HG03378 (cell line): ENCODE data around the gene OTX2.

Source experiments
- ATAC-seq: cut with Tn5 transposase; IDR thresholded peaks from one replicate; pipeline ENCODE4 v1.9.1; 2021; ENCODE audit warnings: mild to moderate bottlenecking, moderate library complexity; ENCODE audit not compliant: unreplicated experiment

The OTX2 gene

DNA sequence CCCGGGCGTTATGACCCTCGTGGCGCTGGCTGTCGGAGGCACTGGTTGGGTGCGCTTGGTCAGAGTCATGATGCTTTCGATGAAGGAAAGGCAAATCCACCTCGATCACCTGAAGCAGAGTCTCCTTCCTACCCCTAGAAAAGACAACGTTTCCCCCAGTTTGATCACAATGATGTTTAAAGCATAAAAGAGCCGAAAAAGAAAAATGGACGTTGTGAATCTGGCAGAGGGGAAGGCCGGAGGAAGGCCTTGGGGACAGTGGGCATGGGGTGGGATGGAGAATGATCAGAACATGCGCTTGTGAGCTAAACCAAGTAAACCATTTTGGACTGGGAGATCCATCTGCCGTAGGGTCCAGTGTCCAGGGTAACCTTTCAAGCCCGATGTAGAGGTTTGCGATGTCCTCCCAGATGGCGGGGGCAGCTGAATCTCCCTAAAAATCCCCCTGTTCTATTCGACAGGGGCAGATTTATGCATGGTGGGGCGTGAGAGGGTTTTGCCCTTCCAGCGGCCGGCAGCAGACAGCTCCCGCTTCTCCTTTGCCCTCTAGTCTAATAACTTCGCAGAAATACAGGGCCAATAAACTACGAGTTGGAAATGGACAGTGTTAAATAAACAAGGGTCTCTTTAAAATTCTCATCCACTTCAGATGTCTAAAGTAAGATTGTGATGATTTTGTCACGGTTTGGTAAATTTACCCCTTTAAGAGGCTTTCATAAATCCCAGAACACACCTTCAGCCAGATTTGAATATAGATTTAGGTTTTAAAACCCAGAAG lies 2.3 kb upstream of the OTX2 start:
- ATAC-seq, result no peak

DNA sequence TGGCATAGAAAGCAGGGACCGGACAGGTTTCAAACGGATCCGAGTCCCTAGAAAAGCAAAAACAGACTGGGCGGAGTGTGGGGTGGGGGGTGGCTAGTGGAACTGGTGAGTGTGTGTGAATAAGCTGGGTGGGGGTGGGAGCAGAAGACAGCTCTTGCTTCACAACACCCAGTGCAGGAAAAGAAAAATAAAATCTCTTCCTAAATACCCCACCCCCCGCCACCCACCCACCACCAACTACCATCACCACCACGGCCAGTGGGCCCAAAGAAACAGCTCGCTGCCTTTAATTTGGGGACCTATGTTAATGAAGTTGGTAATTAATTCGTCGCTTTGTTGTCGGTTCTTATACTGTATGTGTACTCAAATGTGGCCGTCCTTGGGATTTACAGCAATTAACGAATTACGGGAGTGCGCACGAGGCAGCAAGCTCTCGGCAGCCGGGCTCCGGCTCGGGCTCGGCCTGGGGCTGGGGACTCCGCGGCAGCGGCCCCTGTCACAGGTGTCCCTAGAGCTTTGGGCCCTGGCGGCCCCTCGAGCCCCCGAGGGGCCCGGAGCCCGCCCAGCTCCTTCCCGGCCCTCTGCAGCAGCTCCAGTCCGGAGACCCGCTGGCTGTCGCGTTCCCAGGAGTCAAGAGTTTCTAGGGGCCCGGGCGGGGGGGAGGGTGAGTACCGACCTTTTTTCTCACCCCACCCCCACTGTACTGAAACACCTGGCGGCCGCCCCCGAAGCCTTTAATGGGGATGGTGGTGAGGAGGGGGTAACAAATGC lies 1.5 kb upstream of the OTX2 start:
- ATAC-seq, result no peak

DNA sequence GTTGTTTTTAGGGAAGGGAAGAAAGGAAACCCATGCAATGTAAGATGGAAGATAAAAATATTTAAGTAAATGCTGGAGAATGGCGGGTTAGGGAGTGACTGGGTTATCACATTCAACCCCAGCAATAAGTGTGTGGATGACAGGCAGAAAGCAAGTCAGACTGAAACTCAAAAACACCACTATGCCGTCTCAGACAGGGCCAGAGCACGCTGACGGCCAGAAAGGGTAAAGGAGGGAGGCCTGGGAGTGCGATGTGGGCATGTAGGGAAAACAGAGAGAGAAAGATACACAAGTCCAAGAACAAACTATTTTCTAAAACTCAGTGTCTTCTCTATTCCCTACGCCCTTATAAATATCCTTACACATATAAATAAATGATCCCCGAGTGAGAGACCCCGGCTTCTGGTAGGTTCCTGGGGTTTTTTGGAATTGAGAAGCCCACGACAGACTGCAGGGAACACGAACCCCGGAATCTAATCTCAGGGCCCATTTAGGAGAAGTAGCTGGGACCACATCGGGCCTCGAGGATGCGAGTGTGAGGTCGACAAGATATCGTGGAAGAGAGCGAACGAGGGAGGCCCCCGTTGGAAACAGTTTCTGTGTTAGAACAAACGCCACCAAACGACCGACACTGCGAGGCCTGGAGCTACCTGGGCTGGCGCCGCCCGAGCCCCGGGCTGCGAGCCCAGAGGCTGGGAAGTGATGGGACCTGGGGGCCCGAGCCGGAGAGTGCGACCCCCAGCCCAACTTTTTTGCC lies 735 bp upstream of the OTX2 start:
- no peak for ATAC-seq

DNA sequence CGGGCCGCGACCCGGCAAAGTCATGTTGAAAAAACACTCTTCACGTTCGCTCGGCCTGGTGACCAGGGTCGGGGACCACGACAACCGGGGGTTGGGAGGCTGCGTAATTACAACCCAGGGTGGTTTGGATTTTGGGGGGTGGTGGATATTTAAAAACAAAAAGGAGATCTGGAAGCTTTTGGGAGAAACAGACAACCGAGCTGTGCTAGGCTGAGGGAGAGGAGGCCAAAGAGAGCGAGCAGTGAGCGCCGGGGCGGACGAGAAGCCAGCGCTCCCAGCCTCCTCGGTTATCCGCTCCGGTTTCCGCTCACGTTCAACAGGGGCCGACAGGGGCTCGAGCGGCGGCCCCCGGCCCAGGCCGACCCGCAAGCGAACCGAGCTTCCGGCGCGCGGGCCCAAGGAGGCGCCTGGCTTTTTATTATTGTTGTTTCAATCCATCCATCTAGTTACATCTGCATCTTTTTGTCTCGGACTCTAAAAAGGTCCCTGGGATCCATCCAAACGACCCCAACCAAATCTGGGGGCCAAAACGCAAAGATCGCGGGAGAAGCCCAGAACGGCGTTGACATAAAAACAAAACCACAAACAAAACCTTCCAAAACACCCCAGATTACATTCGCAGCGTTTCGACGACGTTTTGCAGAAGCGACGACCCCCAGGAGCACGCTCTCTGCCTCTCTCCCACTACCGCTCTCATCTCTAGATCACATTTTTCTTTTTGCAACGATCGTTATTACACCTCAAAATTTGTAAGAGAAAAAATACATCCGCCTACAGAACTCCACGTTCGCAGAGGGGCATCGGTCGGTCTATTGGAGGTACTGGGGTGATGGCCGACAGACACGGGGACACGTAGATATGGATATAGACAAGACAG lies 771 bp downstream of the OTX2 start:
- no peak for ATAC-seq

DNA sequence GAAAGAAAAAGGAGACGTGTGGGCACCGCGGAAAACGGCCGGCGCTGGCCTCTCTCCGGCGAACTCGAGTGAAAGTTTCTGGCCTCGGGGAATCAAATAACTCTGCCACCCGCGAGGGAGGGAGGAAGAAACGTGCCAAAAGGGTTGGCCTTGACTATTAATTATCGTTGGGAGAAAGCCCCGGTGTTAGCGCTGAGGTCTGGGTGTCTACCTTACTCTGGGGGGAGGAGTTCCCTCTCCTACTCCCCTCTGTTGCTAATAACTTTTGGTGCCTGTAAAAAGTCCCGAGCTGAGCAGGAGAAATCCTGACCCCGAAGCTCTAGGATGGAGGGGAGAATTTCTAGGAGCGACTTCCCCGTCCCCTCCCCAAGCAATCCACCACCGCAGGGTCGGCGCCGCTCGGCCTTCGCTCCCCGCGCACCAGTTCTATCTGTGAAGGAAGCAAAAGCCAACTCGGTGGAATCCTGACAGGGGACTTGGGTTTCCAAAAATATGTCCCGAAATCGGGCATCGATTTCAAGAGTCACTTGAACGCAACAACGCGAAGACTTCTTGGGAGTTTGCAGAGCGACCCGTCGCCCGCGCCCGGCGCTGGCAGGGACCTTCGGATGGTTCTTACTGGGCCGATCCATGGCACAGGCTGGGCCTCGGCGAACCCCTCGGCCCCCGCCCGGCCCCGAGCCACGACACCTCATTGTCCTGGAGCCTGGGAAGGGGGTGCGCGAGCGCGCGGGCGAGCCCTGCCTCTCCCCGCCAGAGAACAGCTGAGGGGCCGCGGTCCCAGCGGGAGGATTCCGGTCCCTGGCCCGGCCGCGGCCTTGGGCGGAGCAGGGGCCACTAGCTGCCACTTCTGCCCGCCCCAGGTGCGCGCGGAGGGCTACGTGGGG lies 1.7 kb downstream of the OTX2 start:
- ATAC-seq, result no peak

DNA sequence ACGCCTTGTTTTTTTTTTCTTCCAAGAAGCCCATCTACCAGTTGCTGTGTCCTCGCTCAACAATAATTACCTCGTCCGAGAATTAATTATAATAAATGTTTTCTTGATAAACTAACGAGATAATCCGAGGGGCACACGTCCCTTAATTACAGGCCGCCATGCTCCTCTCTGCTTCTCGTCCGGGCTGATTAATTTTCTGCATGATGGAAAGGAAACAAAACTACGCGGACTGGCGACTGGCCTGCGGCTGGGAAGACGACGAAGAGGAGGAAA lies 2.2 kb downstream of the OTX2 start:
- ATAC-seq, result no peak

DNA sequence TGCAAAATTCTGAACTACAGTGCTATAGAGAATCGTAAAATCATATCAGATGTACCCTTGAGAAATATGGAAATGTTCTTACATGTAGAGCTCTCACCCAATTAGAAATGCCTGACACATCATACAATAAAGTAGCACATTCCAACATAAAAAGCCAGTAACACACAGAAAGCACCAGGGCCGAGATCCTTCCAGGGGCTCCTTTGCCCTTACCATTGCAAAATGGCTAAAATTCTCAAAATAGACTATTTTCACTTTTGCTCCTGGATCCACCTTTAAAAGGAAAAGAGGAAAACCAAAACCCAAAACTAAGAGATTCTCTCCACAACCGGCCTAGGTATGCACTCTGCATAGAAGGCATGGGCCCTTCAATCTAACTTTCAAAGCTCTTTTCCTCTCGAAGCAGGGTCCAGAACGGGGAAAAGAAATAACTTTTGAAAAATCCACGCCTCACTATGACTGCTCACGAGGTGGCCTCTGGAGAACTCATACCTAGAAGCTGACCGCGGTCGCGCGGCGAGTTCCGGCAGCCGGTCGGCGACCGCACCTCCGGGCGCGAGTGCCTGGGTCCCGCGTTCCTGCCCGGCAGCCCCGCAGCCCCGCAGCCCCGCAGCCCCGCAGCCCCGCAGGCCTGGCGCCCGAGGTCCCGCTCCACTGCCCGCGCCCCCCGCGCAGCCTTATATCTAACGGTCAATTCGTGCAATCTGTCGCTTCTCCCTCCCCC lies 2.7 kb downstream of the OTX2 start:
- ATAC-seq, result no peak

DNA sequence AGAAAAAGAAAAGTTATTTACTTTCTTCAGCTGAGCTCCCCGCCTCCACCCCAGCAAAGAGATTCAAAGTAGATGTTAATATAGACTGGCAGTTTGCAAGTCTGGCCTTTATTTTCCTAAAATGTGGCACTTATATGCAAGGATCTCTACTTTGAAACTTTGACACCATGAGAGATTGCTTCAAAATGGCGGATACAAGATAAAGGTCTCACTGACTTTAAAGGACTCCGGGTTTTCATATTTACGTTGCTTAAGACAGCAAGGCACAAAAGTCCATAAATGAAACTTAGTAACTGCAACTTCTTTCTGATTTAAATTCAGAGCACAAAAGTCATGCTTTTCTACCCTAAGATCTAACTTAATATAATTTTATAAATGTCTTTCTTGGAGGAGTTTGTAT lies 3.5 kb downstream of the OTX2 start:
- ATAC-seq, result no peak

DNA sequence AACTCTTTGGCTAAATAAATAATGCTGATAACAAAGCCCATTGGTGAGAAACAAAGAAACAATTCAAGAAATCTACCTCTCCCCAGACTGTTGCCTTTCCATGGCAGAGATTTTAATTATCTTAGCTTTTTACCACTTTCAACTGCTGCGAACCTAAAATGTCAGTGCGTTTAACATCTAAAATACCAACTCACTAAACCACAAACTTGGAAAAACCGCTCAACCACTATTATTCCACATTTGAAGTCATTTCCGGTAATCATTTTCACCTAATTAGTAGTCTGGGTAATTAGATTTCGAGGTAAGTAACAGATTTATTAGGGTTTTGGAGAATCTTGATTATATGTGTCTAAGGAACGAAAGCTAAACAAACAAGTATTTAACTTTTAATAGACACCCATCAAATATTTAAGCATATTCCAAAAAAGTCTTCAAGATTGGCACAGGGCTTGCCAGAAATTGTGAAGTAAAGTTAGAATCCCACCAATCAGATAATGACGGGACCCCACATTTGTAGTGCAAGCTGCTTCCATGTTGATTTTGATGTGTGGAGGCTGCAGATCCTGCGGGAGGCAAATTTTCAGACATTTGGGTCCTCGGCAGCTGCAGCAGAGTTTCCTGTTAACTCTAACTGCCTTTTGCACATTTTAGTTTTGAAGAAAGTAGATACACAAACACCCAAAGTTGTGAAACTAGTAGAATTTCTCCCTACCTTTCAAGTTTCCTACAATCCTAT lies 4.1 kb downstream of the OTX2 start:
- no peak for ATAC-seq

DNA sequence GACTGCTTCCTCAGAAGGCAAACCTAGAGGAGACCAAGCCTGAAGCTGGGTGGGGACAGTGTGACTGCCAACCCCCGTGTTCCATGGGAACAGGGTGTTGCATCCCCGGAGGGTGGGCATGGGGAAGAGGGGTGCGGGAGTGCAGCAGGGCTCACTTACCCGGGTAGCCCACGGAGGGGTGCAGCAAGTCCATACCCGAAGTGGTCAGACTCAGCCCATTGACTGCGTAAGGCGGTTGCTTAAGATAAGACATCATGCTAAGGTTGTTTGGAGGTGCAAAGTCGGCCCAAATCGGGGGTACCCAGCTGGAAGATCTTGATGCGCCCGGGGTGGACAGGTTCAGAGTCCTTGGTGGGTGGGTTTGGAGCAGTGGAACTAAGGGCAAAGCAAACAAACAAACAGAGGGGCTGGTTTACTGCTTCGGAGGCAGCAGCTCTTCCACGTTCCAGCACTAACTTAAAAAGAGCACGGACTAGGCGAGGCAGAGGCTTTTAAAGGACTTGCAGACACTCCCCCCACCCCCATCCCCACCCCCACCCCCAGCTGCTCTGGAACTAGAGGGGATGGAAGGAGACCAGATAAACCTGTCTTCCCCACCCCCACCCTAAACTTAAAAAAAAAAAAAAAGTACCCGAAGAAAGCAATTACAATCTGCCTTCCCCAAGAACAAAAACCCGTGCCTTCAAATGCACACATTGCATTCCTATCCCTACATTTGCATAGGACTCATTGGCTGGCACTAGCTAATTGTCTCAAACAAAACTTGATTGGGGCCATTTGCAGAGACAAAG lies 4.9 kb downstream of the OTX2 start:
- no peak for ATAC-seq

DNA sequence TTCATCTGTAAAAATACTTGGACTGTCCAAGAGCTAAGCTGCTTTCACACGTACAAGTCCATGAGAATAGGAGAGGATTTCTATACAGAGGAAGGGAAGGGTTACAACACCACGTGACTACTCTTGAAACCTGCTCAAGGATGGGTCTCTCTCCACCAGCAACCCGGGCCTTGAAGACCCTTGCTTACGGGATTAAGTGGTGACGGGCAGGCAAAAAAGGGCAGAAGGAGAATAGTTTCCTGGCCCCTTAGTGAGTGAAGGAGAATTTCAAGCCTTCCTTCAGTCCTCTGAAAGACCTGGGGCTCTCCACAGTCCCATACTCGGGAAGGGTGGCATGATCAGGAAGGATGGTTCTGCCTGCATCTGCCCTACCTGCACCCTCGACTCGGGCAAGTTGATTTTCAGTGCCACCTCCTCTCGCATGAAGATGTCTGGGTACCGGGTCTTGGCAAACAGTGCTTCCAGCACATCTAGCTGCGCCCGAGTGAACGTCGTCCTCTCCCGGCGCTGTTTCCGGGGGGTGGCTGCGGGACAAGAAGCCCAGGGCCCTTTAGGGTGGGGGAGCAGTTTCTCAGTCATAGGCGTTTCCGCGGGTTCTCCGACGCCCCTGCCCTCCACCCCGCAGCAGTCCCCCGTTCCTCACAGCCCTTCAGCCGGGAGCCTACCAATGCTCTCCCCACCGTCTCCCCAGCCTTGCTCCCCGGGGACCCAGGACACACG lies 6.3 kb downstream of the OTX2 start:
- ATAC-seq, result no peak

DNA sequence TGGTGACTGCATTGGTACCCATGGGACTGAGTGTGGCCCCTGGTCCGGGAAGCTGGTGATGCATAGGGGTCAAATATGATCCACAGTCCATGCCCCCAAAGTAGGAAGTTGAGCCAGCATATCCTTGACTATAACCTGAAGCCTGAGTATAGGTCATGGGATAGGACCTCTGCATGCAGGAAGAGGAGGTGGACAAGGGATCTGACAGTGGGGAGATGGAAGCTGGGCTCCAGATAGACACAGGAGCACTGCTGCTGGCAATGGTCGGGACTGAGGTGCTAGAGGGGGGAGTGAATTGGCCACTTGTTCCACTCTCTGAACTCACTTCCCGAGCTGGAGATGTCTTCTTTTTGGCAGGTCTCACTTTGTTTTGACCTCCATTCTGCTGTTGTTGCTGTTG lies 8.4 kb downstream of the OTX2 start:
- no peak for ATAC-seq

DNA sequence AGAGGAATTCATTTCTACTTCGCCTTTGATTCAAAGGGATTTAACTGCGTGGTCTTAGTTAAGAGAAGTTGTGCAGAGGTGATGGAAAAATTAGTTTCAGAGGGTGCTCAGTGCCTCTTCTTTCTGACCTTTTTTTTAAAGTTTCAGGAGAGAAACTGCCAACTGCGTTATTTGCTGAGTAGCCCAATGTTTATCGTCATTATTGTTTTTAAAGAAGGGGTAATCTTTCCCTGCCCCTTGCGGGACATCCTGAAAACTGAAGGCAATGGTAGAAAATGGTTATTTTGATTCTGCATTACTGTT lies 11.0 kb downstream of the OTX2 start:
- ATAC-seq, result no peak

DNA sequence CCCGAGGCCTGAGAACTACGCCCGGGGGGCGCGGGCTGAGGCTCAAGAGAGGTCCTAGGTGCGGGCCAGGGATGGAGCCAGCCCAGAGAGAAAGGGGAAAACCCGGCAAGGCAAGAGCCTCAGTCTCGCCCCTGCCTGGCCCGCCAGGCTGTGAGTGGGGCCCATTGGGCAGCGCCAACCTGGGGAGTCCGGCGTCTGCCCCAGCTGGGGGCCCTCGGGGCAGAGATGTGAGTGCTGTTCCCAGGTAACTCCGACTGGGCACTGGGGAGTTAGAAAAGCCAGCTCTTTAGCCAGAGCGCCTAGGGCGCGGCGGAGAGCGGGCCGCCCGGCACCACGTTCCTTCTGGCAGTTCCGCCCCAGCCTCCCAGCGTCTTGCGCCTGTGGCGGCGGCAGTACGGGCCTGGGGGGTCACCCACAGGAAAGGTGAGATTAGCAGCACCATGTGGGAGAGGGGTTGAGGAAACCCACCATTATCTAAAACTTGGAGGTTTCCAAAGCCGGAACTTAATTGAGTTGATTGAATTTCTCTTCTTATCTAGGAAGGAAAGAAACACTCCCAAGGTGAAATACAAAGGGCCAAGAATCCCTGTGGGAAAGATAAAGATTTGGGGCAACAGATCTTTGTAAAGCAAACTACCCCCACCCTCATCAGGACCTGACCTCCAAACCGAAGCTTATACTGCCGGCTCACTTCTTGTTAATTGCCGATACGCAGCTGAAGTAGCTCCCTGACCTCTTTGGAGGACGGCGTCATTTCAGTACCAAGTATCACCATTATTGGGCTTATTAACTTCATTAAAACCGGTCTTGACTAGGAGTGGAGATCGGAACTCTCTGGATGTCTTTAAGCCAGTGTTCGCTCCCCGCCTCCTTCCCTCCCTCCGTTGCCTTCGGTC lies 11.6 kb downstream of the OTX2 start:
- ATAC-seq, result no peak

DNA sequence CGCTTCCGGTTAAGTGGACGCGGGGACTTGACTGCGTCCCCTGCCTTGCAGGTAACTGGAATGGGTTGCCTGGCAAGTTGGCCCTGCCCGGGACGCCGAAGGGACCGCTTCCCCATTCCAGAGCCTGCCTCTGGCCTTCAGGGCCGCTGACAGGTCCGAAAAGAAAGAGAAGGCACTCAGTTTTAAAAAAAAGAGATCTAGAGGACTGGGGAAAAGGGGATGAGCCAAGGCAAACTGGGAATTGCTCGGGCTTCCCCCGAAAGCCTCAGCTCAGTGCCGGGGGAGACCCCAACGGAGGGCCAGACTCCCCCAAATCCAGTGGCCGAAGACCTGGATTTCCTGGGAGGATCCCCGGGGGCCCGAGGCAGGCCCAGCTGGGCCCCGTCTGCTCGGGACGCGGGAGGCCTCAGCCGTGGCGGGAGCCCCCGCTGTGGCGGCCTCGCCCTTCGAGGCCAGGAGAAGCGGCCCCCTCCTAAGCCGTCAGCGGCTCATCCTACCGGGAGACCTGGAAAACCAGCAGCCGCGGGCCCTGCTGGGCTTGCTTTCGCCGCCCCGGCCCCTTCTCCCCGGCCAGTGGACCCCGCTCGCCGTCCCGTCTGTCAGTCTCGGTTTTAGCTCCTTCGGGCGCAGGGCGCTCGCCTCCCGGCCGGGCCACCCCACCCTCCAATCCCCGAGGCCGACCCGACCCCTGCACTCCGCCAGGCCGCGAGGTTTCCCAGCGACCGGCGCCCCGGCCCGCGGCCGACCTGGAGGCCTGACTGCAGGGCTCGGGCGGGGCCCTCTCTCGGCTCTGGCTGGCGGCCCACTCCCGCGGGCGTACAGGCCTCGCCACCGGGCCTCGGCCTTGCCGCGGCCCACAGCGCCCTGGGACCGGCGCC lies 12.5 kb downstream of the OTX2 start:
- ATAC-seq, result no peak
